ENCODE results near the gene TUFT1. TPM values are rescaled to one million over a fixed set of nuclear protein-coding genes. Genes with fewer than 3 reads are reported as not detected.

Gene TUFT1
- total and polyA plus RNA-seq, 7 donors, result 8.0 to 18.0 (median 12.1) TPM

- Histone ChIP-seq H3K4me1 (peaks cover 0 to 17% (median 12%) of the 10 kb centered on the region in 4 donors), H3K27me3 (no peaks in the 10 kb centered on the region), H3K36me3 (no peaks in the 10 kb centered on the region), H3K4me3 (no peak overlapping the region), H3K27ac (no peak overlapping the region), H3K9me3 (no peaks in the 10 kb centered on the region)
- peak; percentile 20 for DNase-seq
- intact Hi-C loops (cut with DNase I), result loop anchor here (2.0 to 5.0 kb wide), 2 partner anchors 52 to 67 kb away; partner anchors contain the start of gene POGZ
- WGBS, 2 donors, result 55 to 85% methylated on average over 15 of the region's 15 CpGs
- TF ChIP-seq CTCF (IDR thresholded peaks at IDR 0.05) (no peak), POLR2A (IDR thresholded peaks at IDR 0.05) (no peak), POLR2AphosphoS5 (IDR thresholded peaks at IDR 0.05) (no peak)
Observed at GRCh38 chr1:151509350-151510019, 30.6 kb upstream of the TUFT1 start.

GRCh38 chr1:151510020-151510405 lies 30.1 kb upstream of the TUFT1 start:
- Histone ChIP-seq H3K27ac (peak overlapping the region in 1 of 4 donors; percentile 59), H3K36me3 (no peaks in the 10 kb centered on the region), H3K4me1 (peaks cover 0 to 17% (median 12%) of the 10 kb centered on the region in 4 donors), H3K27me3 (no peaks in the 10 kb centered on the region), H3K4me3 (no peak overlapping the region), H3K9me3 (no peaks in the 10 kb centered on the region)
- 7 to 31% methylated on average over 9 of the region's 9 CpGs for WGBS, 2 donors
- intact Hi-C loops (cut with DNase I), result loop anchor here (2.0 to 5.0 kb wide), 2 partner anchors 53 to 67 kb away; partner anchors contain the start of gene POGZ
- no peak for TF ChIP-seq EP300 (IDR thresholded peaks at IDR 0.05)
- no peak for TF ChIP-seq POLR2AphosphoS5 (IDR thresholded peaks at IDR 0.05)
- TF ChIP-seq CTCF (IDR thresholded peaks at IDR 0.05), result no peak
- TF ChIP-seq POLR2A (IDR thresholded peaks at IDR 0.05), result no peak
- DNase-seq, result peak; percentile 13

- intact Hi-C loops (cut with DNase I), result loop anchor here (2.0 to 5.0 kb wide), 2 partner anchors 53 to 68 kb away; partner anchors contain the start of gene POGZ
- Histone ChIP-seq H3K4me1 (peaks cover 0 to 17% (median 12%) of the 10 kb centered on the region in 4 donors), H3K36me3 (no peaks in the 10 kb centered on the region), H3K9me3 (no peaks in the 10 kb centered on the region), H3K4me3 (peak overlapping the region; percentile 54 to 73 (median 63)), H3K27me3 (no peaks in the 10 kb centered on the region), H3K27ac (peak overlapping the region; percentile 59 to 84 (median 82))
- DNase-seq, result no peak
- no peak for TF ChIP-seq CTCF (IDR thresholded peaks at IDR 0.05)
- TF ChIP-seq POLR2AphosphoS5 (IDR thresholded peaks at IDR 0.05), result no peak
- no peak for TF ChIP-seq POLR2A (IDR thresholded peaks at IDR 0.05)
- no peak for TF ChIP-seq EP300 (IDR thresholded peaks at IDR 0.05)
- 2 to 5% methylated on average over 10 of the region's 10 CpGs for WGBS, 2 donors
Observed at GRCh38 chr1:151510614-151510956, 29.5 kb upstream of the TUFT1 start.

GRCh38 chr1:151510957-151511635 lies 29.0 kb upstream of the TUFT1 start, which contains the start of gene CGN:
TSS of gene CGN (plus strand) at chr1:151511387. CDS start at chr1:151518520, 7,133 bp downstream.
- no peaks in the 10 kb centered on the region for H3K36me3 ChIP-seq
- H3K27ac ChIP-seq, result peak within 1 kb of the TSS; percentile 59 to 84 (median 82)
- no peak for TF ChIP-seq CTCF (IDR thresholded peaks at IDR 0.05)
- TF ChIP-seq POLR2A (IDR thresholded peaks at IDR 0.05), result peak in 1 of 2 donors; percentile 46
- no peak for TF ChIP-seq EP300 (IDR thresholded peaks at IDR 0.05)
- peak in 1 of 4 donors; percentile 53 for TF ChIP-seq POLR2AphosphoS5 (IDR thresholded peaks at IDR 0.05)
- intact Hi-C loops (cut with DNase I), result loop anchor here (2.0 to 5.0 kb wide), 2 partner anchors 54 to 68 kb away; partner anchors contain the start of gene POGZ
- WGBS, 2 donors, result 0 to 1% methylated on average over 68 of the region's 68 CpGs
- DNase-seq, result peak; percentile 92
- no peaks in the 10 kb centered on the region for H3K27me3 ChIP-seq
- H3K4me1 ChIP-seq, result peaks cover 0 to 17% (median 12%) of the 10 kb centered on the region in 4 donors
- H3K9me3 ChIP-seq, result no peaks in the 10 kb centered on the region
- H3K4me3 ChIP-seq, result peak within 1 kb of the TSS; percentile 54 to 73 (median 63)
